Sciatic nerve (tissue), 2 donors: ENCODE data around the gene BBS1. TPM values are rescaled to one million over a fixed set of nuclear protein-coding genes. Genes with fewer than 3 reads are reported as not detected.
A peak's percentile ranks its signal among the peaks of the same experiment; 100 is the strongest.

Source experiments
- ATAC-seq: fragments of 200-7000 bp; cut with Tn5 transposase; one replicate; pipeline ENCODE4 v1.9.1; 2020; ENCODE audit warnings: mild to moderate bottlenecking, moderate library complexity
- DNase-seq: peaks from one replicate; pipeline ENCODE4 v3.0.0-alpha.2; 2020; ENCODE audit warnings: low spot score
- intact Hi-C: fragments of 100-400 bp; cut with DNase I; formaldehyde crosslinking; loops from one replicate; pipeline ENCODE4 v1.14.2; 2022
- total RNA-seq: library from RNA; stranded (reverse); fragmentation: NEBNext Ultra II Directional; extraction: Animal tissue kit (Norgen Biotek cat#: 25700); gene quantifications from one replicate; pipeline ENCODE4 v1.2.1, GENCODE V29; 2021
- donor health status: DM: no; HTN: no; CAD: no.
- donor health status: DM: no; HTN: no; CAD: no.

The BBS1 gene
- total RNA-seq, 1 donor from 2014 or later: 47.6 TPM

DNA sequence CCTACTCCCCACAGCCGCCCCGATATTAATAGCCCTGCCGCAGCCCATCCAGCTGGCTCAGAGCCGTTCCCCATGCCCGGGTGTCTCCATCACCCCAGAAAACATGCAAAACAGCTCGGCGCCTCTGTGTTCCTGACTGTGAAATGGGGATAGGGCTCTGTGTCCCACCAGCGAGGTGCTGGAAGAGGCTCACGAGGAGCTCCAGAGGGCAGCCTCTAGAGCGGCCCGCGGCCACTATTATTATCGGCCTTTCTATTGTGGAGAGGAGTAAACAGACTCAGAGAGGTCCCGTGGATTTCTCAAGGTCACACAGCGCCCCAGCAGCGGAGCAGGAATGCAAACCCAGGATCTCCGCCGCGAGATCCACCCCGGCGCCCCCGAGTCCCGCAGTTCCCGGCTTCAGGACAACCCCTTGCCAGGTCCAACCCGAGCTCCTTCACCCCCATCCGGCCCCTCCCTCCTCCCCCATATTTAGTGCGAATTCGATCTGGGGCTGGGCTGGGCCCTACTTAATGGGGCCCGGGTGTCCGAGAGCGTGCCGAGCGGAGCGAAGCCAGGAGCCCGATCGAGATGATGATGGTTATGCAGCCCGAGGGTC is 36.0 kb downstream of the BBS1 start, which contains the start of gene ACTN3:
ACTN3 (plus strand) TSS at position 536 of the 598 bp plus-strand sequence; CDS start at position 571, 35 bp downstream.
- DNase-seq: peak; percentile 76
- peak; percentile 58 for ATAC-seq
- intact Hi-C loops: no loop called here

DNA sequence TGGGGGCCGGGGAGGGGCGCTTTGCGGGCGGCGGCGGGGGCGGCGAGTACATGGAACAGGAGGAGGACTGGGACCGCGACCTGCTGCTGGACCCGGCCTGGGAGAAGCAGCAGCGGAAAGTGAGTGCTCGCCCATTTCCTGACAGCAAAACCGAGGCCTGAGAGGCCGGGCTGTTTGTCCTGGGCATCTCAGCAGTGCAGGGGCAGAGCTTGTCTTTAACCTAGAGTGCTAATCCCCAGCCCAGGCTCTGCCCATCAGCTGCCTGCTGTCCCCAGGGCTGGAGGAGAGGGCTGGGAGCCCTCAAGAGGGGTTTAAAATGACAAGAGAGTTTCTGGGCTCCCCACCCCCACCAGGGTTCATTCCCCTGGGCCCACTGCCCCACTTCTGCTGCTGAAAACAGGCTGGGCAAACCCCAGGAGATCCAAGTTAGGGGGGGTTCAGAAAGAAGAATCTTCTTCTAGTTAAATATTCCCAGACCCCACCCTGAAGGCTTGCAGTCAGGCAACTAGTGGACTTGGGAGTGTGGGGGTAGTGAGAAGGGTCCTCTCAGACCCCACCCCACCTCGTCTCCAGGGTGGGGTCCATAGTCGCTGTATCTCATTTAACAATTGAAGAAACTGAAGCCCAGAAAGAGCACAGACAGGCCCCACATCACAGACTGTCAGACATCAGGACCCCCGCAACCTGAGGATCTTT is 36.7 kb downstream of the BBS1 start:
- DNase-seq (no peak), ATAC-seq (no peak)
- intact Hi-C loops: no loop called here

DNA sequence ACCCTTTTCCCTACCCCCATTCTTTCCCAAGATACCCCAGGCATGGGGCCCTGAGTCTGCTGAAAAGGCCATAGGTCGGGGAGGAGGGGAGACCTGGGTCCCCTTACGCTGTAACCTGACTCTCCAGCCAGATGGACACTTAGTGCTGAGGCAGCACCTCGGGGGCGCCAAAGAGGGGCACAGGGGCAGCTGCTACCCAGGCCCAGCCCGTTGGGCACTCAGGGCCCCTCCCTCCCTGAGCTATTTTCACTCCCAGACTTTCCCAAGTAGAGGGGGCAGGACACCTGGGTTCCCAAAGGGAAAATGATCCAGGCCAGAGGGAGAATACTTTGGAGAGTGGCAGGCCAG is 37.2 kb downstream of the BBS1 start:
- no peak for DNase-seq
- intact Hi-C loops: no loop called here
- ATAC-seq: no peak

DNA sequence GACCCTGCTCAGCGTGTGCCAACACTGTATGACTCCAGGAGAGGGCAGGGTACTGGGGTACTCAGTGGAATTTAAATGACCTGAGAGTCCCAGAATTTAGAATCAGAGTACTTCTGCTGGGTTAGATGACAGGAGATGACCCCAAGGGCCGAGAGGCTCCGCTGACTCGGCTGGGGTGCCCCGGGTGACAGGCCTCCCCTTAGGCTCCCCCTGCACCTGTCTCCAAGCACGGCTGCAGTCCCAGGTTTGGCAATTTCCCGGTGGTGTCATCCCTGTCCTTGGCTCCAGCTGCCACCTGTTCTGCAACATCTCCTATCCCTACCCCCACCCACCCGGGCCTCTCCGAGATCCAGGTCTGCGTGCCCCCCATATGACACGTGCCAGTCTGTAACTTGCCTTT is 37.6 kb downstream of the BBS1 start:
- ATAC-seq: no peak
- DNase-seq: no peak
- intact Hi-C loops: no loop called here

DNA sequence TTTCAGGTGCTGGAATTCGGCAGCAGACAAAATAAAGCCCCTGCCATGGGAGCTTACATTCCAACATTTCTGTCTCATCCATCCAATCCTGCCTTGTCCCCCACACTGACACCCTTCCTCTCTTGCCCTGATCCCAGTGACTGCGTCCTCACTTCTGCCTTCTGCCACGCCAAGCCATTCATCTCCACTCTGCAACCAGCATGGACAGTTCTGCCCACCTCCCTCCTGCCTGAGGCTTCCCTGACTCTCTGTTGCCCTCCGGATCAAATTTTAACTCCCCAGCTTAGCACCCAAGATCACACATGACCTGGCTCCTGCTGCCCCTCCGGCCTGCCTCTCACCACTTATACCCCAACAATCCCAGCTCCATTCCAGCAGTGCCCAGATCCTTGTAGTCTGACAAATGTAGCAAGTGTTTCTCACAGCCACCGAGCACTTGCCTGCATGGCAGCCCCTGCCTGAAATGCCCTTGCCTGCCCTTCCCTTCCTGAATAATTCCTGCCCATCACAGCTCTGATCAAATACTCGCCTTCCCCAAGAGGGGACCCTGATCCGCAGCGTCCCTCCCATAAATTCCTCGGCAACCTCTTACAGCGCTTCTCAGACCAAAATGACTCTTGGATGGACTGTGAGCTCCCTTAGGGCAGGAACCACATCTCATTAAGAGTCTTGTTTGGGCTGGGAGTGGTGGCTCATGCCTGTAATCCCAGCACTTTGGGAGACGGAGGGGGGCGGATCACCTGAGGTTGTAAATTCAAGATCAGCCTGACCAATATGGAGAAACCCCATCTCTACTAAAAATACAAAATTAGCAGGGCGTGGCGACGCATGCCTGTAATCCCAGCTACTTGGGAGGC is 38.6 kb downstream of the BBS1 start:
- no peak for DNase-seq
- intact Hi-C loops: no loop called here
- ATAC-seq: no peak

DNA sequence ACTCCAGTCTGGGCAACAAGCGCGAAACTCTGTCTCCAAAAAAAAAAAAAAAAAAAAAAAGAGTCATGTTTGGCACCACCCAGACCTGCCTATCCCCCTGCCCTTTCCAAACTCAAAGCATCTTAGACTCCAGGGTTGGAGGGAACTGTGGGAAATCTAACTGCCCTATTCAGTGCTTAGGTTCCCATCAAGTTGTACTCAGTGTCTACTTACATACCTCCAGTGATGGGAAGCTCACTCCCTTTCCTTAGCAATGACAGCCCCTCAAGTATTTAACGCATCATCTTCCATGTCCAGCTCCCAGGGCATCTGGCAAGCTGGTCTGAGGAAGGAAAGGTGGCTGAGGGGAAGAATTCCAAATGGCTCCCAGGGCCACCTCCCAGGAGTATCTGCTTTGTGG is 39.3 kb downstream of the BBS1 start:
- DNase-seq: no peak
- ATAC-seq: no peak
- intact Hi-C loops: no loop called here

DNA sequence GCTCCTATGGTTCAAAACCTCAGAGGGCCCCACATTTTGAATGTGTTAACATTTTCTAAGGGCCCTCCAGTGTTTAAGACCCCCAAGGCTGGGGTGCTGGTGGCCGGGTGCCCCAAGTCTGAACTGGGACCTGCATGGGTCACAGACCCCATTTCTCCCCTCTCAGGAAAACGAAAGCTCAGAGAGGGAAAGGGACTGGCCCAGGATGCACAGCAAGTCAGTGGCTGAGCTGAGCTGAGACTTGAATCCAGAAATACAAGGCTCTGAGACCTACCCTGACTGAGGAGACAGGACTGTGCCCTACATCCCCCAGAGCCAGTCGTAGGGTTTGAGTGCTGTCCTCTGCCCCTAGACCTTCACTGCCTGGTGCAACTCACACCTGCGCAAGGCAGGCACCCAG is 40.5 kb downstream of the BBS1 start:
- ATAC-seq: no peak
- intact Hi-C loops: no loop called here
- no peak for DNase-seq

DNA sequence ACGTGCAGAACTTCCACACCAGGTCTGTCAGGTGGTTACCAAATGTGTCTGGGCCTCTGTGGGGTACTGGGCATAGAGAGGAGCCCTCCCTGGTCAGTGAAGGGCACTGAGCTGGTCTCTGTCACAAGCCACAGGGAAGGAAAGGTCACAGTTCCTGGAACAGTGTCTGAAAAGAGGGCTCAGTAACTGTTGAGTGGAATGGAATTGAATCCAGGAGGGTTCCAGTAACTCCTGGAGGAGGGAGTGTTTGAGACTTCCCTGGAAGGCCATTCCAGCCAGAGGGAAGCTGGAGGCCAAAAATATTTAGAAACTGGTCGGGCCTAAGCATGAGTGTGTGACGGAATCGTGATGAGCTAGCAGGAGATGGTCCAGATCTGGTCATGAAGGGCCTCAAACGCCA is 44.2 kb downstream of the BBS1 start:
- DNase-seq: no peak
- ATAC-seq: no peak
- intact Hi-C loops: no loop called here

DNA sequence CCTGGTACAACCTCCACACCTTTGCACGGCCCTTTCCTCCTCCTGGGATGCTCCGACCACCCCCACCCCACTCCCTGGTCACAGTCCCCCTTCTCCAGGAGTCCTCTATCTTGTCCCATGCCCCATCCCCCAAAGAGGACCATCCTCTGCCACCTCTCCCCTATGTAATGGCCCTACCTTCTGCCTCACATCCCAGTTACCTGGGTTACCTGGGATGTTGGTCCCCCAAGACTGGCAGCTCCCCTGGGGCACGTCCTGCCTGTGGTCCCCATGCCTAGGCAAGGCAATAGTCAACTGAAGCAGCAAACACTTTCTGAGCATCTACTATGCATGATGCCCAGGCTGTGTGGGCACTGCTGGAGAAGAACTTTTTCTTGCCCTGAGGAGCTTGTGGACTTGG is 45.0 kb downstream of the BBS1 start:
- ATAC-seq: no peak
- intact Hi-C loops: no loop called here
- no peak for DNase-seq

DNA sequence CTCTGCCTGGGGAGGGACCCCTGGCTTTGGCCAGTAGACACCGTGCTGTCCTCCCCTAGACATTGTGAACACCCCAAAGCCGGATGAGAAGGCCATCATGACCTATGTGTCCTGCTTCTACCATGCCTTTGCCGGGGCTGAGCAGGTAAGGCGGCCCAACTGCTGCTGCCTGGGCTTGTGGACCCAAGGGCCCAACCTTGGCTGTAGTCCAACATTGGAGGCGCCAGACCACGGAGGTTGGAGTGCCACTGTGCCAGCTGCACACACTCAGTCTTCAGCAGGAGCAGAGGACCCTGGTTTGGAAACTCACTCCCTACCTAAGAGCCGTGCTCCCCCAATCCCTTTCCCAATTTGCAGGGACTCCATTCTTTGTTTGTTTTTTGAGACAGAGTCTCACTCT is 45.7 kb downstream of the BBS1 start:
- no peak for DNase-seq
- intact Hi-C loops: no loop called here
- ATAC-seq: no peak

DNA sequence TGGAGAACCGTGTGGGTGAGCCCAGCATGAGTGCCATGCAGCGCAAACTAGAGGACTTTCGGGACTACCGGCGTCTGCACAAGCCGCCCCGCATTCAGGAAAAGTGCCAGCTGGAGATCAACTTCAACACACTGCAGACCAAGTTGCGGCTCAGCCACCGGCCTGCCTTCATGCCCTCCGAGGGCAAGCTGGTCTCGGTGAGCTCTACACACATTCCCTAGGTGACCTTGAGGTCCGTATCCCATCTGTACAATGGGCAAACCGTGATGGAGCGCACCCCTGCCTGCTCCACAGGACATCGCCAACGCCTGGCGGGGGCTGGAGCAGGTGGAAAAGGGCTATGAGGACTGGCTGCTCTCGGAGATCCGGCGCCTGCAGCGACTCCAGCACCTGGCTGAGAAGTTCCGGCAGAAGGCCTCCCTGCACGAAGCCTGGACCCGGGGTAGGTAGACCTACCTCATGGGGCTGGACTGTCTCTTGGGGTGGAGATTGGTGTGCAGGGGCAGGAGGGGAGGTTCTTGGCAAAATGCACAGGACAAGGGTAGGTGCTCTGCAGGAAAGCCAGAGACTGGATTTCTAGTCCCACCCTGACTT is 47.4 kb downstream of the BBS1 start:
- ATAC-seq (no peak), DNase-seq (no peak)
- intact Hi-C loops: no loop called here

DNA sequence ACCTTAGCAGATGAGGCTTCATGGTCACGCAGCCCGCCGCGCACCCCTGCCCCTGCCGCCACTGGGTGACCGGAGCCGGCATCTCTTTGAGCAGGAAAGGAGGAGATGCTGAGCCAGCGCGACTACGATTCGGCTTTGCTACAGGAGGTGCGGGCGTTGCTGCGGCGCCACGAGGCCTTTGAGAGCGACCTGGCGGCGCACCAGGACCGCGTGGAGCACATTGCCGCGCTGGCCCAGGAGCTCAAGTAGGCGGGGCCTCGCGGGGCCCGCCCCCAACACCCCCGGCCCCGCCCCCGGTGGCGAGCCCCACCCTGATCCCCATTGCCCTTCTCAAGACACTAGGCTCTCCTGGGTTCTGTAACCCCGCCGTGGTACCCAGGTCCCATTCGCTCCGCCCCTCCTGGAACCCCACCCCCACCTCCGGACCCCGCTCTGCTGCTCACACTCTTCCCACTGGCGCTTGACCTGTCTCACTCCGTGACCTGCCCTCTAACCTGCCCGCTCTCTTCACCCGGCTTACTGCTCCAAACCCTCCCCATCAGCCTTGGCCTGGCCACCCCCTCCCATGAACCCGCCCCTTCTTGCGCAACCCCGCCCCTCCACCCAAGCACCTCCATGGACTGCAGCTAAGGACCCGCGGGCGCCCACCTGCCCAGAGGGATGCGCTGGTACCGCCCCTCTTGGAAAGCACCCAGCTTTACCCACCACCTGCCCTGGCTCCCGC is 48.9 kb downstream of the BBS1 start:
- ATAC-seq (peak; percentile 65), DNase-seq (no peak)
- intact Hi-C loops: no loop called here

DNA sequence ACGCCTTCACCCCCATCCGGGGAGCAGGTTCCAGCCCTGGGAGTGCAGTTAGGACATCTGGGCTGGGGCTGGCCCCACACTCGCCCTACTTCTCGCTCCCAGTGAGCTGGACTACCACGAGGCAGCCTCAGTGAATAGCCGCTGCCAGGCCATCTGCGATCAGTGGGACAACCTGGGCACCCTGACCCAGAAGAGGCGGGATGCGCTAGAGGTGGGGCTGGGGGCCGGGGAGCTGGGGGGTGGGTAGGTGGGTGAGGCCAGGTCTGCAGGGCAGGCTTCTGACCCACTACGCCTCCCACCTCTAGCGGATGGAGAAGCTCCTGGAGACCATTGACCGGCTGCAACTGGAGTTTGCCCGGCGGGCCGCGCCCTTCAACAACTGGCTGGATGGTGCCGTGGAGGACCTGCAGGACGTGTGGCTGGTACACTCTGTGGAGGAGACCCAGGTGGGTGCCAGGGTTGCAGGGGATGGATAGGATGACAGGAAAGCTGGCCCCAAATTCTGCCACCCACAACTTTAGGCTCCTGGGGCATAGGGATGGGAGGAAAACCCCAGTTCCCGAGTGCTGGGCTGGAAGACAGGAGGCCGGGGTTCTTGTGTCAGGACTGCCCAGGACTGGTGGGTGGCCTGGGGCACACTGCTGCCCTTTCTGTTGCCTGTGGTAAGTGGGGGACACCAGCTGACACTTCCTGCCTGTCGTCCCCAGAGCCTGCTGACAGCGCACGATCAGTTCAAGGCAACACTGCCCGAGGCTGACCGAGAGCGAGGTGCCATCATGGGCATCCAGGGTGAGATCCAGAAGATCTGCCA is 49.6 kb downstream of the BBS1 start:
- ATAC-seq (peak; percentile 33), DNase-seq (no peak)
- intact Hi-C loops: no loop called here

DNA sequence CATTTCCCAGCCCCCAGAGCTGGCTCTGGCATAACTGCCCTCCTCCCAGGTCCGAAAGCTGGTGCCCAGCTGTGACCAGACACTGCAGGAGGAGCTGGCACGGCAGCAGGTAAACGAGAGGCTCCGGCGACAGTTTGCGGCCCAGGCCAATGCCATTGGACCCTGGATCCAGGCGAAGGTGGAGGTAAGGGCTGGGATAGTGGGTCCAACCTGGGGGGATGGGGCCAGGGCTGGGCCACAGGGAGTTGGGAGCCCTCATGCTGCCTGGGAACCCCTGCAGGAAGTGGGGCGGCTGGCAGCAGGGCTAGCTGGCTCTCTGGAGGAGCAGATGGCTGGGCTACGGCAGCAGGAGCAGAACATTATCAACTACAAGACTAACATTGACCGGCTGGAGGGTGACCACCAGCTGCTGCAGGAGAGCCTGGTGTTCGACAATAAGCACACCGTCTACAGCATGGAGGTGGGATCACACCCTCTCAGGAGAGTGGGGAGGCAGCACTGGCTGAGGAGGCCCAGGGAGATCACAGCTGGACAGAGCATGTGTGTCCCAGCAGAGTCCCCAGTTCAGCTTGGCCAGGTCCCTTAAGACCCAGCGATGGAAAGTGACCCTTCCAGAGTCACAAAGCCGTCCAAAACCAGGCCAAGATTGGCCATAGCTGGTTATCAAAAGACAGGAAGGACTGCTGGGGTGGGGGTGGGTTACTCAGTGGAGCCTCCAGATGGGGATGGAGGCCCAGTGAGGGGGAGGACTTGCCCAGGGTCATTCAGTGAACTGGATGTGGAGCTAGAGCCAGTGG is 50.9 kb downstream of the BBS1 start:
- DNase-seq (no peak), ATAC-seq (no peak)
- intact Hi-C loops: no loop called here

DNA sequence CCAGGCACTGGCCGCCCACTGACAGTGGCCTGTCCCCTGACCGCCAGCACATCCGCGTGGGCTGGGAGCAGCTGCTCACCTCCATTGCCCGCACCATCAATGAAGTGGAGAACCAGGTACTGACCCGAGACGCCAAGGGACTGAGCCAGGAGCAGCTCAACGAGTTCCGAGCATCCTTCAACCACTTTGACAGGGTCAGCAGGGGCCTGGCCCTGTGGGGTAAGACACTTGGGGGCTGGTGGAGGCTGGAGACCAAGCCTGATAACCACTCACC is 51.5 kb downstream of the BBS1 start:
- intact Hi-C loops: no loop called here
- DNase-seq (no peak), ATAC-seq (no peak)

DNA sequence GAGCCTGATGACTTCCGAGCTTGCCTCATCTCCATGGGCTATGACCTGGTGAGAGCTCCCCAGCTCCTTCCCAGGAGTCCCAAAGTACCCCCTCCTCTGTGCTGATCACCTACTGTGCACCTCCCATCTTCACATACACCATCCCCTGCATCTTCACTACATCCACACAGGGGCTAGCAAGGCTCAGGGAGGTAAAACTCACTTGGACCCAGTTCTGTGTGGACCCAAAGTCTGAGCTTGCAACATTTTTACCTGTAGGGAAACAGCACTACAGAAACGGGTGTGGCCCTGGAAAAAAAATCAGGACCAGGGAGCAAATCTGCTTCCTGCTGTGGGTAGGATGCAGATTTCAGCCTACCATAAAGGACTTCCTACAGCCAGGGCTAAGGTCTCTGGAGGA is 51.8 kb downstream of the BBS1 start:
- ATAC-seq: no peak
- intact Hi-C loops: no loop called here
- DNase-seq: no peak

DNA sequence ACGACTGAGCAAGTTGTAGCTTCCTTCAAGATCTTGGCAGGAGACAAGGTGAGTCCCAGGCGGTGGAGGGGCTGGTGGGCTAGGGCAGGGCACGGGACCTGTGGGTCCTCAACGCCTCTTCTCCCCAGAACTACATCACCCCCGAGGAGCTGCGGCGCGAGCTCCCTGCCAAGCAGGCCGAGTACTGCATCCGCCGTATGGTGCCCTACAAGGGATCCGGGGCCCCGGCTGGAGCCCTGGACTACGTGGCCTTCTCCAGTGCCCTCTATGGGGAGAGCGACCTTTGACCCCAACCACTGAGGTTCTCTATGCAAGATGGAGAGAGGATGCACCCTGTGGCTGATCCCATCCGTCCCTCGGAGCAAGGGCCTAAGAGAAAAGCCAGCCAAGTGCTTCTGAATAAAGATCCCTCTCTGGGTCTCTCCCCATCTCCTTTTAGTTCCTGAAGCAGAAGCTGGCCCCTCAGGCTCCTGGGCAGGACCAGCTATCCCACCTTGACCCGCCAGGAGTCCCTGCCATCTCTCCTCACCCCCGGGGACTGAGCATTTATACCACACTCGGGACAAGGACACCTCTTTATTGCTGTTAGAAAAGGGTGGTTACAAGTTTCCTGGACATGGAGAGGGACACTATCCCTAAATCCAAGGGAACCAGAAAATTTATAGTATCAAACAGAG is 52.6 kb downstream of the BBS1 start:
- intact Hi-C loops: no loop called here

More for the DNA sequence above, 52.6 kb downstream of the BBS1 start:
- ATAC-seq (no peak), DNase-seq (no peak)
